Kidney (tissue), 14 donors: ENCODE results near the gene ANKRD11. TPM values are rescaled to one million over a fixed set of nuclear protein-coding genes. Genes with fewer than 3 reads are reported as not detected.

Experiments used
- DNase-seq, 5 donors: peaks; one replicate each; pipeline ENCODE4 v3.0.0-alpha.2; 2013 to 2020
- FAIRE-seq: peaks from 2 replicates; lab custom pipeline; 2012; peaks lifted over from hg19 to GRCh38; lab: Jason Lieb, UNC
- H3K27ac ChIP-seq, 2 donors: one replicate each; pipeline ENCODE4 v1.7.0; 2013; ENCODE audit warnings: low read depth in 2 of 2, low read length in 2 of 2, inconsistent platforms in 1 of 2
- H3K27me3 ChIP-seq: one replicate; pipeline ENCODE4 v1.7.1; 2013; ENCODE audit warnings: low read length, inconsistent platforms; ENCODE audit not compliant: control insufficient read depth, insufficient read depth
- H3K36me3 ChIP-seq, 3 donors: one replicate each; pipeline versions ENCODE4 v1.7.0 to v1.7.1; 2013; ENCODE audit warnings: low read length in 3 of 3, control low read depth in 1 of 3, inconsistent platforms in 1 of 3; ENCODE audit not compliant: insufficient read depth in 3 of 3, control insufficient read depth in 2 of 3
- H3K4me1 ChIP-seq, 3 donors: one replicate each; pipeline versions ENCODE4 v1.7.0 to v1.7.1; 2013; ENCODE audit warnings: low read length in 3 of 3, inconsistent platforms in 1 of 3, low read depth in 1 of 3; ENCODE audit not compliant: control insufficient read depth in 2 of 3, insufficient read depth in 2 of 3
- H3K4me3 ChIP-seq, 3 donors: one replicate each; pipeline versions ENCODE4 v1.7.0 to v1.8.1; 2013; ENCODE audit warnings: low read length in 3 of 3, control low read depth in 1 of 3, inconsistent platforms in 1 of 3
- H3K9ac ChIP-seq, 3 donors: one replicate each; pipeline versions ENCODE4 v1.7.0 to v1.7.1; 2013; ENCODE audit warnings: low read length in 3 of 3, control low read depth in 1 of 3, inconsistent platforms in 1 of 3
- H3K9me3 ChIP-seq, 3 donors: one replicate each; pipeline versions ENCODE4 v1.7.0 to v1.7.1; 2013; ENCODE audit warnings: low read length in 3 of 3, control low read depth in 1 of 3, inconsistent platforms in 1 of 3; ENCODE audit not compliant: control insufficient read depth in 2 of 3, insufficient read depth in 1 of 3
- CTCF ChIP-seq: IDR thresholded peaks from 3 replicates; pipeline ENCODE4 v1.5.1; 2012; ENCODE audit warnings: mild to moderate bottlenecking, moderate library complexity, borderline replicate concordance; ENCODE audit not compliant: insufficient read depth; ENCODE audit errors: extremely low read depth
- intact Hi-C: fragments of 100-400 bp; cut with DNase I; formaldehyde crosslinking; loops from one replicate; pipeline ENCODE4 v1.11.1; 2022
- polyA plus RNA-seq: library from polyadenylated mRNA; stranded (reverse); fragments of 350-450 nt; fragmentation: Illumina TruSeq; extraction: RNeasy Lipid Tissue Mini Kit (QIAGEN cat#74804); gene quantifications from one replicate; pipeline ENCODE4 v1.2.3, GENCODE V29; 2014; ENCODE audit warnings: low read depth, low replicate concordance; ENCODE audit not compliant: insufficient read depth
- total RNA-seq: library from RNA; stranded (reverse); fragmentation: NEBNext Ultra II Directional; extraction: Animal tissue kit (Norgen Biotek cat#: 25700); gene quantifications from one replicate; pipeline ENCODE4 v1.2.1, GENCODE V29; 2021
- donor health status: control.
- donor health status: control.
- donor health status: control.
- donor health status: control.
- donor health status: control.
- donor health status: DM: yes; HTN: yes; CAD: no.
- donor health status: Normal renal cell carcinoma (clear cell type).

Gene ANKRD11
- total and polyA plus RNA-seq, 2 donors from 2014 or later, result 36.2 to 154 TPM

- H3K27me3 ChIP-seq, result no peaks in the 10 kb centered on the region
- intact Hi-C loops, result no loop called here
- H3K27ac ChIP-seq, result no peak overlapping the region
- no peak for TF ChIP-seq CTCF
- no peak overlapping the region for H3K9ac ChIP-seq
- peaks cover 0 to 2% (median 0%) of the 10 kb centered on the region in 3 donors for H3K9me3 ChIP-seq
- FAIRE-seq (no peak), DNase-seq (no peak)
- peaks cover 3 to 9% (median 8%) of the 10 kb centered on the region in 3 donors for H3K36me3 ChIP-seq
- no peak overlapping the region for H3K4me3 ChIP-seq
- peaks cover 0 to 5% (median 2%) of the 10 kb centered on the region in 3 donors for H3K4me1 ChIP-seq
These were observed 252.6 kb downstream of the ANKRD11 start for GRCh38 chr16:89237733-89238132.

- no peak overlapping the region for H3K9ac ChIP-seq
- H3K27ac ChIP-seq, result no peak overlapping the region
- no peaks in the 10 kb centered on the region for H3K27me3 ChIP-seq
- intact Hi-C loops, result no loop called here
- H3K9me3 ChIP-seq, result peaks cover 0 to 2% (median 0%) of the 10 kb centered on the region in 3 donors
- TF ChIP-seq CTCF, result no peak
- no peak overlapping the region for H3K4me3 ChIP-seq
- FAIRE-seq (no peak), DNase-seq (no peak)
- peaks cover 12 to 19% (median 14%) of the 10 kb centered on the region in 3 donors for H3K36me3 ChIP-seq
- no peaks in the 10 kb centered on the region for H3K4me1 ChIP-seq
These were observed 256.5 kb downstream of the ANKRD11 start for GRCh38 chr16:89233678-89234490.

GRCh38 chr16:89232107-89232506 is 258.3 kb downstream of the ANKRD11 start:
- no peak for TF ChIP-seq CTCF
- no peak for FAIRE-seq
- no peak for DNase-seq
- H3K27me3 ChIP-seq, result no peaks in the 10 kb centered on the region
- peaks cover 27 to 34% (median 27%) of the 10 kb centered on the region in 3 donors for H3K36me3 ChIP-seq
- peaks cover 0 to 8% (median 0%) of the 10 kb centered on the region in 3 donors for H3K9me3 ChIP-seq
- H3K4me1 ChIP-seq, result no peaks in the 10 kb centered on the region
- no peak overlapping the region for H3K4me3 ChIP-seq
- H3K27ac ChIP-seq, result no peak overlapping the region
- no peak overlapping the region for H3K9ac ChIP-seq
- intact Hi-C loops, result no loop called here
